SK-N-SH (cell line): Measurements from ENCODE around the gene ELMOD2. TPM values are rescaled to one million over a fixed set of nuclear protein-coding genes. Genes with fewer than 3 reads are reported as not detected.

Experiments used
- CTCF ChIA-PET: fragments of 300-600, 350-600 bp; formaldehyde crosslinking; extraction: SDS; loops from one replicate; lab custom pipeline; 2021; lab: Yijun Ruan, JAX
- POLR2A ChIA-PET: fragments of 350-600 bp; sonication (Branson Sonifier 250); formaldehyde crosslinking; extraction: SDS; loops from one replicate; lab custom pipeline; 2020; ENCODE audit warnings: antibody characterized with exemption, inconsistent platforms; lab: Yijun Ruan, JAX
- DNase-seq: peaks from one replicate; pipeline ENCODE4 v3.0.0; 2012
- H2AFZ ChIP-seq: fragments of 200-600 bp; sonication (generic); 2 replicates; pipeline ENCODE4 v1.8.1; 2016; ENCODE audit warnings: antibody characterized with exemption, mild to moderate bottlenecking, low read depth
- H3F3A ChIP-seq: fragments of 200-600 bp; sonication (generic); replicated peaks from 2 replicates; pipeline ENCODE3; 2016; ENCODE audit warnings: antibody characterized with exemption, mild to moderate bottlenecking; ENCODE audit not compliant: insufficient read depth
- H3K27ac ChIP-seq, 2 experiments: fragments of 200-500 bp in 1 of 2; fragments of 200-600 bp in 1 of 2; sonication (Bioruptor generic) in 1 of 2; sonication (generic), shearing (Covaris generic) in 1 of 2; 2 replicates each; pipeline versions ENCODE4 v1.5.1 to v1.6.1; 2014 to 2016; ENCODE audit warnings: low read depth in 2 of 2, inconsistent platforms in 1 of 2, low read length in 1 of 2, mild to moderate bottlenecking in 1 of 2, mixed read lengths in 1 of 2
- H3K27me3 ChIP-seq: fragments of 200-600 bp; sonication (generic), shearing (Covaris generic); 2 replicates; pipeline ENCODE4 v1.6.1; 2016; ENCODE audit warnings: mixed run types; ENCODE audit not compliant: insufficient read depth
- H3K36me3 ChIP-seq, 2 experiments: fragments of 200-500 bp in 1 of 2; fragments of 200-600 bp in 1 of 2; sonication (Bioruptor generic) in 1 of 2; sonication (generic) in 1 of 2; replicated peaks in 1 of 2; 2 replicates each; pipeline versions ENCODE3 to v1.5.1; 2014 to 2016; ENCODE audit warnings: low read length in 1 of 2, mild to moderate bottlenecking in 1 of 2; ENCODE audit not compliant: insufficient read depth in 2 of 2, control insufficient read depth in 1 of 2
- H3K4me1 ChIP-seq, 2 experiments: fragments of 200-500 bp in 1 of 2; fragments of 200-600 bp in 1 of 2; sonication (Bioruptor generic) in 1 of 2; sonication (generic), shearing (Covaris generic) in 1 of 2; 2 replicates each; pipeline versions ENCODE4 v1.5.1 to v1.6.1; 2014 to 2016; ENCODE audit warnings: low read depth in 1 of 2, low read length in 1 of 2, mixed run types in 1 of 2; ENCODE audit not compliant: insufficient read depth in 2 of 2, control insufficient read depth in 1 of 2
- H3K4me2 ChIP-seq: fragments of 200-600 bp; sonication (generic), shearing (Covaris generic); 2 replicates; pipeline ENCODE4 v1.6.1; 2017; ENCODE audit warnings: mixed run types
- H3K4me3 ChIP-seq, 2 experiments: fragments of 200-500 bp in 1 of 2; fragments of 200-600 bp in 1 of 2; sonication (Bioruptor generic) in 1 of 2; sonication (generic), shearing (Covaris generic) in 1 of 2; 2 replicates each; pipeline versions ENCODE4 v1.5.1 to v1.8.1; 2014 to 2016; ENCODE audit warnings: low read depth in 2 of 2, inconsistent platforms in 1 of 2, low read length in 1 of 2, mild to moderate bottlenecking in 1 of 2, mixed read lengths in 1 of 2, moderate library complexity in 1 of 2
- H3K79me2 ChIP-seq: fragments of 200-600 bp; sonication (generic); 2 replicates; pipeline ENCODE4 v1.8.1; 2017; ENCODE audit warnings: mild to moderate bottlenecking; ENCODE audit not compliant: insufficient read depth
- H3K9ac ChIP-seq: fragments of 200-600 bp; sonication (generic); 2 replicates; pipeline ENCODE4 v1.6.1; 2017; ENCODE audit warnings: mixed run types
- H3K9me2 ChIP-seq: fragments of 200-600 bp; sonication (generic); 2 replicates; pipeline ENCODE4 v1.6.1; 2017; ENCODE audit warnings: mixed run types
- H3K9me3 ChIP-seq: fragments of 200-600 bp; sonication (generic); 2 replicates; pipeline ENCODE4 v1.6.1; 2017; ENCODE audit warnings: mixed run types, mild to moderate bottlenecking, moderate library complexity
- H4K20me1 ChIP-seq: fragments of 200-600 bp; sonication (generic); 2 replicates; pipeline ENCODE4 v1.6.1; 2017; ENCODE audit warnings: mild to moderate bottlenecking, mixed run types; ENCODE audit not compliant: insufficient read depth
- CTCF ChIP-seq: fragments of 200-600 bp; sonication (generic); IDR thresholded peaks from 2 replicates; pipeline ENCODE4 v1.6.1; 2017; ENCODE audit warnings: antibody characterized with exemption, mild to moderate bottlenecking, moderate library complexity
- EP300 ChIP-seq, 2 experiments: IDR thresholded peaks; 2 replicates each; pipeline versions ENCODE4 v1.4.0 to v1.6.1; 2012; ENCODE audit warnings: borderline replicate concordance in 1 of 2, low read depth in 1 of 2, low read length in 1 of 2
- GABPA ChIP-seq: IDR thresholded peaks from 2 replicates; pipeline ENCODE4 v1.4.0; 2012; ENCODE audit warnings: low read depth, mild to moderate bottlenecking
- GATA2 ChIP-seq: sonication (generic); formaldehyde crosslinking; IDR thresholded peaks from 2 replicates; pipeline ENCODE4 v1.5.0; 2020; ENCODE audit warnings: mild to moderate bottlenecking, missing genetic modification reagents
- IRF3 ChIP-seq: fragments of 150-350 bp; IDR thresholded peaks from 2 replicates; pipeline ENCODE4 v1.6.1; 2016; ENCODE audit warnings: mild to moderate bottlenecking, low read depth, low read length
- POLR2AphosphoS5 ChIP-seq: IDR thresholded peaks from 2 replicates; pipeline ENCODE4 v1.6.1; 2012; ENCODE audit warnings: low read depth, low read length
- RAD21 ChIP-seq: IDR thresholded peaks from 2 replicates; pipeline ENCODE4 v1.6.1; 2012; ENCODE audit warnings: mild to moderate bottlenecking, low read length
- REST ChIP-seq: IDR thresholded peaks from 2 replicates; pipeline ENCODE4 v1.6.1; 2012; ENCODE audit warnings: mild to moderate bottlenecking, low read depth, low read length, moderate library complexity
- RXRA ChIP-seq: IDR thresholded peaks from 2 replicates; pipeline ENCODE4 v1.4.0; 2012; ENCODE audit warnings: low read depth, mild to moderate bottlenecking, borderline replicate concordance
- SMC3 ChIP-seq: IDR thresholded peaks from 2 replicates; pipeline ENCODE4 v1.6.1; 2012; ENCODE audit warnings: low read depth, low read length, improper control_type of control experiment
- TAF1 ChIP-seq: IDR thresholded peaks from 2 replicates; pipeline ENCODE4 v1.6.1; 2012; ENCODE audit warnings: low read depth, mild to moderate bottlenecking, low read length, moderate library complexity, borderline replicate concordance
- TEAD4 ChIP-seq: IDR thresholded peaks from 2 replicates; pipeline ENCODE4 v1.4.0; 2012; ENCODE audit warnings: mild to moderate bottlenecking, borderline replicate concordance; ENCODE audit not compliant: insufficient read depth
- USF1 ChIP-seq: IDR thresholded peaks from 2 replicates; pipeline ENCODE4 v1.4.0; 2012; ENCODE audit warnings: low read depth, borderline replicate concordance
- YY1 ChIP-seq: IDR thresholded peaks from 2 replicates; pipeline ENCODE4 v1.4.0; 2012; ENCODE audit warnings: low read depth, mild to moderate bottlenecking
- ZBTB33 ChIP-seq: IDR thresholded peaks from 2 replicates; pipeline ENCODE4 v1.4.0; 2012; ENCODE audit warnings: low read depth, borderline replicate concordance
- WGBS: methylation state at CpG from one replicate; pipeline ENCODE4 v1.1.6; 2017; ENCODE audit warnings: low lambda C conversion rate; 5-methylcytosine and 5-hydroxymethylcytosine counted together
- polyA plus RNA-seq, 3 experiments: library from polyadenylated mRNA; depleted of rRNA; stranded (reverse); fragments of >200 nt; gene quantifications; 2 replicates each; pipeline ENCODE4 v1.2.3, GENCODE V29; 2012

Gene ELMOD2
- polyA plus RNA-seq, 1 of the 3 experiments (the other 2 are of a cell fraction): 5.0 TPM

GRCh38 chr4:140595065-140595464 is 71.1 kb downstream of the ELMOD2 start:
- Histone ChIP-seq H3K9ac (no peak overlapping the region), H3K4me3 (no peak overlapping the region), H3K4me1 (no peaks in the 10 kb centered on the region), H3K79me2 (no peaks in the 10 kb centered on the region), H2AFZ (no peak overlapping the region), H3K27ac (no peak overlapping the region), H3K36me3 (no peaks in the 10 kb centered on the region), H3K27me3 (no peaks in the 10 kb centered on the region; the same call in 1 of the 2 replicates), H3K9me2 (no peaks in the 10 kb centered on the region), H3F3A (no peaks in the 10 kb centered on the region), H3K4me2 (no peak overlapping the region), H3K9me3 (no peaks in the 10 kb centered on the region), H4K20me1 (no peaks in the 10 kb centered on the region)
- ChIA-PET POLR2A (no interaction called here), CTCF (interaction anchor here (0.8 to 1.4 kb wide), 3 partner anchors 14 to 235 kb away, joined by 3 to 4 read pairs (median 3); no protein-coding TSS in a partner anchor)
- TF ChIP-seq RAD21: peak; percentile 31; the same call in 1 of the 2 replicates
- no peak for TF ChIP-seq TEAD4
- TF ChIP-seq GATA2 (CRISPR knock-in tag): no peak
- no peak for TF ChIP-seq USF1
- TF ChIP-seq RXRA: no peak
- TF ChIP-seq YY1: no peak
- TF ChIP-seq GABPA: no peak
- TF ChIP-seq EP300 (IDR thresholded peaks at IDR 0.05; ENCODE audit: borderline replicate concordance in 1 of 2, low read depth in 1 of 2, low read length in 1 of 2): no peak
- TF ChIP-seq POLR2AphosphoS5: no peak
- no peak for TF ChIP-seq REST
- TF ChIP-seq CTCF: peak; percentile 42
- TF ChIP-seq IRF3: no peak
- TF ChIP-seq TAF1: no peak
- TF ChIP-seq SMC3: peak; percentile 9; the same call in 1 of the 2 replicates
- no peak for TF ChIP-seq ZBTB33
- no peak for DNase-seq
- 37% methylated on average over 1 of the region's 1 CpG for WGBS
